Ovary (tissue), 9 donors: ENCODE measurements around the gene AIG1. TPM values are rescaled to one million over a fixed set of nuclear protein-coding genes. Genes with fewer than 3 reads are reported as not detected.

Source experiments
- DNase-seq, 5 donors: peaks; one replicate each; pipeline ENCODE4 v3.0.0-alpha.2; 2019 to 2020
- H3K27ac ChIP-seq, 2 donors: fragments of 200-600 bp; one replicate each; pipeline versions ENCODE4 v1.5.1 to v1.8.0; 2019 to 2022
- H3K27me3 ChIP-seq: fragments of 200-600 bp; one replicate; pipeline ENCODE4 v1.8.0; 2022
- H3K36me3 ChIP-seq: fragments of 200-600 bp; sonication (generic); one replicate; pipeline ENCODE4 v1.5.1; 2019
- H3K4me1 ChIP-seq: one replicate; pipeline ENCODE4 v1.8.1; 2013; ENCODE audit warnings: mild to moderate bottlenecking, moderate library complexity; ENCODE audit not compliant: insufficient read depth
- H3K4me3 ChIP-seq: fragments of 200-600 bp; sonication (generic); one replicate; pipeline ENCODE4 v1.5.1; 2017
- H3K9me3 ChIP-seq, 2 donors: fragments of 200-600 bp in 1 of 2; sonication (generic) in 1 of 2; one replicate each; pipeline versions ENCODE4 v1.5.1 to v1.8.1; 2013 to 2019; ENCODE audit warnings: mild to moderate bottlenecking in 1 of 2, moderate library complexity in 1 of 2
- EP300 ChIP-seq: sonication (generic); formaldehyde crosslinking; IDR thresholded peaks from one replicate; pipeline ENCODE4 v1.6.1; 2017; ENCODE audit warnings: antibody characterized with exemption
- POLR2A ChIP-seq: fragments of 450-650 bp; IDR thresholded peaks from one replicate; pipeline ENCODE4 v1.6.1; 2017; ENCODE audit warnings: antibody characterized with exemption, mild to moderate bottlenecking, moderate library complexity
- WGBS, 3 donors: extraction: QIAGEN DNeasy Blood & Tissue Kit in 1 of 3; methylation state at CpG; one replicate each; pipeline versions ENCODE4 v1.1.5 to v1.1.7; 2013 to 2017; 5-methylcytosine and 5-hydroxymethylcytosine counted together
- intact Hi-C, 4 donors: fragments of 100-400 bp; cut with DNase I; formaldehyde crosslinking; loops; one replicate each; pipeline versions ENCODE4 v1.11.0 to v1.15.1; 2022 to 2023
- polyA plus RNA-seq, 2 donors: library from polyadenylated mRNA; stranded (reverse); fragments of 200-250 nt in 1 of 2; fragments of 350-450 nt in 1 of 2; fragmentation: Illumina TruSeq in 1 of 2; extraction: RNeasy Lipid Tissue Mini Kit (QIAGEN cat#74804) in 1 of 2; gene quantifications; one replicate each; pipeline ENCODE4 v1.2.3, GENCODE V29; 2013 to 2014
- total RNA-seq, 7 donors: library from RNA; depleted of rRNA in 2 of 7; stranded (reverse); fragments of >200 nt in 2 of 7; fragmentation: NEBNext Ultra II Directional in 3 of 7; extraction: Animal tissue kit (Norgen Biotek cat#: 25700) in 3 of 7; gene quantifications; one replicate each; pipeline versions ENCODE4 v1.1.0 to v1.2.4, GENCODE V29; 2016 to 2023
- TF ChIP-seq, protein P1 (sequence below), 3 donors: fragments of 450-650 bp in 2 of 3; fragments of 200-600 bp in 1 of 3; IDR thresholded peaks; one replicate each; pipeline versions ENCODE4 v1.5.1 to v1.8.0; 2016 to 2022; ENCODE audit warnings: antibody characterized with exemption in 3 of 3, mild to moderate bottlenecking in 1 of 3
- donor health status: DM: no; HTN: no; CAD: no; lungs with moderate emphysema.
- donor health status: DM: no; HTN: no; CAD: no.
- donor health status: Bipolar disorder and iron deficiency.
- donor health status: DM: yes; HTN: yes; CAD: no.
- donor health status: DM: no; HTN: no; CAD: no.
- donor health status: DM: yes; HTN: yes; CAD: no.

AIG1 gene
- total and polyA plus RNA-seq, 9 donors, result 27.8 to 91.0 (median 37.3) TPM

DNA sequence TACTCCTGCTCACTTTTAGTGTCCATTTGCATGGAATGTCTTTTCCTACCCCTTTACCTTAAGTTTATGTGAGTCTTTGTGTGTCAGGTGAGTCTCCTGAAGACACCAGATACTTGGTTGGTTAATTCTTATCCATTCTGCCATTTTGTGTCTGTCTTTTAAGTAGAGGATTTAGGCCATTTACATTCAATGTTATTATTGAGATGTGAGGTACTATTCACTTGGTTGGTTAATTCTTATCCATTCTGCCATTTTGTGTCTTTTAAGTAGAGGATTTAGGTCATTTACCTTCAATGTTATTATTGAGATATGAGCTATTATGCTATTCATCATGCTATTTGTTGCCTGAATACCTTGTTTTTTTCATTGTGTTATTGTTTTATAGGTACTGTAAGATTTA, 113.8 kb downstream of the AIG1 start:
- Histone ChIP-seq H3K4me3 (no peak overlapping the region), H3K36me3 (no peaks in the 10 kb centered on the region), H3K9me3 (no peaks in the 10 kb centered on the region), H3K27me3 (no peaks in the 10 kb centered on the region), H3K4me1 (no peaks in the 10 kb centered on the region), H3K27ac (no peak overlapping the region)
- intact Hi-C loops, result no loop called here
- DNase-seq, result no peak
- TF ChIP-seq, protein P1, sequence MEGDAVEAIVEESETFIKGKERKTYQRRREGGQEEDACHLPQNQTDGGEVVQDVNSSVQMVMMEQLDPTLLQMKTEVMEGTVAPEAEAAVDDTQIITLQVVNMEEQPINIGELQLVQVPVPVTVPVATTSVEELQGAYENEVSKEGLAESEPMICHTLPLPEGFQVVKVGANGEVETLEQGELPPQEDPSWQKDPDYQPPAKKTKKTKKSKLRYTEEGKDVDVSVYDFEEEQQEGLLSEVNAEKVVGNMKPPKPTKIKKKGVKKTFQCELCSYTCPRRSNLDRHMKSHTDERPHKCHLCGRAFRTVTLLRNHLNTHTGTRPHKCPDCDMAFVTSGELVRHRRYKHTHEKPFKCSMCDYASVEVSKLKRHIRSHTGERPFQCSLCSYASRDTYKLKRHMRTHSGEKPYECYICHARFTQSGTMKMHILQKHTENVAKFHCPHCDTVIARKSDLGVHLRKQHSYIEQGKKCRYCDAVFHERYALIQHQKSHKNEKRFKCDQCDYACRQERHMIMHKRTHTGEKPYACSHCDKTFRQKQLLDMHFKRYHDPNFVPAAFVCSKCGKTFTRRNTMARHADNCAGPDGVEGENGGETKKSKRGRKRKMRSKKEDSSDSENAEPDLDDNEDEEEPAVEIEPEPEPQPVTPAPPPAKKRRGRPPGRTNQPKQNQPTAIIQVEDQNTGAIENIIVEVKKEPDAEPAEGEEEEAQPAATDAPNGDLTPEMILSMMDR (IDR thresholded peaks at IDR 0.05), result no peak
- TF ChIP-seq EP300 (no peak), POLR2A (no peak)

DNA sequence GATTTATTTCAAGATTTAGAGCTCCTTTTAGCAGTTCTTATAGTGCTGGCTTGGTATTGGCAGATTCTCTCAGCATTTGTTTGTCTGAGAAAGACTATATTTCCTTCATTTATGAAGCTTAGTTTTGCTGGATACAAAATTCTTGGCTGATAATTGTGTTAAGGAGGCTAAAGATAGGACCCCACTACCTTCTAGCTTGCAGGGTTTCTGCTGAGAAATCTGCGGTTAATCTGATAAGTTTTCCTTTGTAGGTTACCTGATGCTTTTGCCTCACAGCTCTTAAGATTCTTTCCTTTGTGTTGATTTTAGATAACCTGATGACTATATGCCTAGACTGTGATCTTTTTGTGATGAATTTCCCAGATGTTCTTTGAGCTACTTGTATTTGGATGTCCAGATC, 114.3 kb downstream of the AIG1 start:
- no peaks in the 10 kb centered on the region for H3K27me3 ChIP-seq
- H3K27ac ChIP-seq, result no peak overlapping the region
- intact Hi-C loops, result no loop called here
- no peaks in the 10 kb centered on the region for H3K9me3 ChIP-seq
- H3K4me3 ChIP-seq, result no peak overlapping the region
- no peaks in the 10 kb centered on the region for H3K36me3 ChIP-seq
- 98 to 100% (median 100%) methylated on average over 1 of the region's 1 CpG for WGBS, 3 donors
- H3K4me1 ChIP-seq, result no peaks in the 10 kb centered on the region
- no peak for DNase-seq
- TF ChIP-seq EP300, result no peak
- no peak for TF ChIP-seq POLR2A
- TF ChIP-seq, protein P1 (IDR thresholded peaks at IDR 0.05), result no peak

DNA sequence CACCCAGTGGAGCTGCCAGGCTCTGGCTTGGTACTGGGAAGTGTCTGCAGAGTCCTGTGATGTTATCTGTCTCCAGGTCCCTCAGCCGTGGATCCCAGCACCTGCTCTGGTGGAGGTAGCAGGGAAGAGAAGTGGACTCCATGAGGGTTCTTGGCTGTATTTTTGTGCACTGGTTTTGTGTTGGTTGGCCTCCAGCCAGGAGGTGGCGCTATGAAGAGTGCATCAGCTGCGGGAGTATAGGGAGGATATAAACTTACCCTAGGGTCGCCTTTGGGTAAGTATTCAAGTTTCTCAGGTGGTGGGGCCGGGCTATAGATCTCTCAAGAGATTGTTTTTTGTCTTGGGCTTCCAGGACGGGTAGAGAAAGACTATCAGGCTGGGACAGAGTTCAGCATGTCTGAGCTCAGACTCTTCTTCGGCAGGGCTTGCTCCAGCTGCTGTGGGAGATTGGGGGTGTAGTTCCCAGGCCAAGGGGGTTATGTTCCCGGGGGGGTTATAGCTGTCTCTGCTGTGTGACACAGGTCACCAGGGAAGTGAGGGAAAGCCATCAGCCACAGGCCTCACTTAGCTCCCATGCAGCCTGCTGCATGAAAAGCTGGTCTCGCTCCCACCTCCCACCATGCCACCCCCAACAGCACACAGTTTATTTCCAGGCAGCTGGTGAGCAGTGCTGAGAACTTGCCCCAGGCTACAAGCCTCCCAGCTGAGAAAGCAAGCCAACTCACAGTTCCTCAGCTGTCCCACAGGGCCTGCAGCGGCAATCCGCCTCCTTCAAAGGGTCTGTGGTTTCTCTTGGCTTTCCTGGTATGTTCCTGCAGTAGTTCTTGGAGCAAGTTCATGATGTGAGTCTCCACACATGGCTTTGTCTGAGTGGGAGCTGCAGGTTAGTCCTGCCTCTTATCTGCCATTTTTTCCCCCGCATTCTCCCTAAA, 115.7 kb downstream of the AIG1 start:
- DNase-seq, result no peak
- Histone ChIP-seq H3K4me1 (no peaks in the 10 kb centered on the region), H3K27ac (no peak overlapping the region), H3K27me3 (no peaks in the 10 kb centered on the region), H3K9me3 (no peaks in the 10 kb centered on the region), H3K36me3 (no peaks in the 10 kb centered on the region), H3K4me3 (no peak overlapping the region)
- intact Hi-C loops, result no loop called here
- WGBS, 3 donors, result 87 to 95% (median 91%) methylated on average over 11 to 12 of the region's 12 CpGs
- TF ChIP-seq POLR2A (no peak), EP300 (no peak)
- TF ChIP-seq, protein P1 (IDR thresholded peaks at IDR 0.05), result no peak

DNA sequence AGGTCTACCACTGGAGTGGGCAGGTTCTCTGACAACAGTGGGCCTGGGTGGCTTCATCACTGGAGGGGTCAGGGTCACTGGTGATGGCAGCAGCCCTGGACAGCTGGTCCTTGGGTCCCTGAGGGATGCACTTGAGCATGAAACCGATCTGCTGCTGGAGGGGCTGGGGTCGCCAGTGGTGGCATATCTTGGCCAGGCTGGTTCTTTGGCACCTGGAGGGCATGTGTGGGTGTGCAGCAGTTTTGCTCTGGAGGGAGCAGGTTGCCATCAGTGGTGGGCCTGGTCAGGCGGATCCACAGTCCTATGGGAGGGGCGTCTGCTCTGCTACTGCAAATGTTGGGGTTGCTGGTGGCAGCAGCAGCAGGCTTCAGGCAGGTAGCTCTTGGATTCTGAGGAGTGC, 117.0 kb downstream of the AIG1 start:
- Histone ChIP-seq H3K4me1 (no peaks in the 10 kb centered on the region), H3K9me3 (no peaks in the 10 kb centered on the region), H3K36me3 (no peaks in the 10 kb centered on the region), H3K4me3 (no peak overlapping the region), H3K27ac (no peak overlapping the region), H3K27me3 (no peaks in the 10 kb centered on the region)
- intact Hi-C loops, result no loop called here
- WGBS, 3 donors, result 93 to 98% (median 98%) methylated on average over 4 of the region's 4 CpGs
- TF ChIP-seq, protein P1 (IDR thresholded peaks at IDR 0.05), result no peak
- TF ChIP-seq EP300 (no peak), POLR2A (no peak)
- DNase-seq, result no peak
